Fibroblast of lung (primary cell): Measurements from ENCODE around the gene MRPL45. TPM values are rescaled to one million over a fixed set of nuclear protein-coding genes. Genes with fewer than 3 reads are reported as not detected.

ENCODE experiments used
- DNase-seq, 2 donors: peaks; one replicate each; pipeline versions ENCODE4 v3.0.0 to v3.0.0-alpha.2; 2010; ENCODE audit warnings: low read depth in 2 of 2
- H2AFZ ChIP-seq: 2 replicates; pipeline ENCODE4 v1.5.1; 2012; ENCODE audit warnings: low read length, control low read depth, inconsistent platforms
- H3K27ac ChIP-seq: 2 replicates; pipeline ENCODE4 v1.5.1; 2011; ENCODE audit warnings: low read length, control low read depth; ENCODE audit not compliant: insufficient read depth
- H3K27me3 ChIP-seq: 2 replicates; pipeline ENCODE4 v1.5.1; 2011; ENCODE audit warnings: mild to moderate bottlenecking, low read length; ENCODE audit not compliant: control insufficient read depth, insufficient read depth
- H3K36me3 ChIP-seq: 2 replicates; pipeline ENCODE4 v1.5.1; 2011; ENCODE audit warnings: low read length; ENCODE audit not compliant: control insufficient read depth, insufficient read depth
- H3K4me1 ChIP-seq: 2 replicates; pipeline ENCODE4 v1.5.1; 2011; ENCODE audit warnings: low read length; ENCODE audit not compliant: control insufficient read depth, insufficient read depth; ENCODE audit errors: extremely low read depth
- H3K4me2 ChIP-seq: 2 replicates; pipeline ENCODE4 v1.5.1; 2011; ENCODE audit warnings: low read length, control low read depth; ENCODE audit not compliant: insufficient read depth; ENCODE audit errors: extremely low read depth
- H3K4me3 ChIP-seq, 4 experiments: fragments of 200-600 bp in 1 of 4; sonication (generic) in 1 of 4; replicated peaks in 1 of 4; 2 replicates each; pipeline ENCODE4 v1.5.1; 2011 to 2016; ENCODE audit warnings: low read length in 4 of 4, low read depth in 3 of 4, mild to moderate bottlenecking in 3 of 4, control low read depth in 2 of 4, inconsistent platforms in 1 of 4, mixed read lengths in 1 of 4; ENCODE audit not compliant: insufficient read depth in 1 of 4; ENCODE audit errors: control extremely low read depth in 1 of 4
- H3K79me2 ChIP-seq: 2 replicates; pipeline ENCODE4 v1.5.1; 2012; ENCODE audit warnings: mild to moderate bottlenecking, low read length, inconsistent platforms; ENCODE audit not compliant: control insufficient read depth, insufficient read depth
- H3K9ac ChIP-seq: 2 replicates; pipeline ENCODE4 v1.5.1; 2011; ENCODE audit warnings: mild to moderate bottlenecking, low read length, control low read depth; ENCODE audit not compliant: insufficient read depth
- H3K9me3 ChIP-seq: 2 replicates; pipeline ENCODE4 v1.5.1; 2012; ENCODE audit warnings: low read depth, low read length; ENCODE audit not compliant: control insufficient read depth, insufficient read depth
- H4K20me1 ChIP-seq: 2 replicates; pipeline ENCODE4 v1.5.1; 2011; ENCODE audit warnings: low read length; ENCODE audit not compliant: control insufficient read depth, insufficient read depth; ENCODE audit errors: extremely low read depth
- CTCF ChIP-seq, 2 donors: IDR thresholded peaks in 1 of 2; conservative IDR thresholded peaks in 1 of 2; 1 replicate in 1 of 2; 2 replicates in 1 of 2; pipeline ENCODE4 v1.5.1; 2011 to 2012; ENCODE audit warnings: low read length in 2 of 2, control low read depth in 1 of 2, inconsistent platforms in 1 of 2, low read depth in 1 of 2, mild to moderate bottlenecking in 1 of 2
- EZH2 ChIP-seq: IDR thresholded peaks from 2 replicates; pipeline ENCODE4 v1.5.1; 2012; ENCODE audit warnings: low read length, control low read depth, mild to moderate bottlenecking; ENCODE audit errors: missing control alignments
- polyA plus RNA-seq, 2 donors: library from polyadenylated mRNA; depleted of rRNA in 1 of 2; stranded (reverse) in 1 of 2; unstranded in 1 of 2; fragments of >200 nt; gene quantifications; 2 replicates each; pipeline ENCODE4 v1.2.1, GENCODE V29; 2011 to 2012; ENCODE audit warnings: missing spikeins in 1 of 2
- total RNA-seq: library from RNA; depleted of rRNA; stranded (reverse); fragments of >200 nt; gene quantifications from 2 replicates; pipeline ENCODE4 v1.2.1, GENCODE V29; 2014

Gene MRPL45
- total and polyA plus RNA-seq, 2 donors (not counting 1 experiment from before 2014, with no cell fraction given) = 34.7 to 56.1 TPM

- TF ChIP-seq EZH2 (no peak), CTCF (conservative IDR thresholded peaks at IDR 0.05 in 1 of 2, IDR thresholded peaks at IDR 0.05 in 1 of 2; ENCODE audit: low read depth in 1 of 2, low read length in 2 of 2) (no peak)
- no peak for DNase-seq
- peaks cover 7% of the 10 kb centered on the region for H3K27me3 ChIP-seq
- H4K20me1 ChIP-seq = no peaks in the 10 kb centered on the region
- H3K4me1 ChIP-seq = no peaks in the 10 kb centered on the region
- H3K9me3 ChIP-seq = no peaks in the 10 kb centered on the region
- H3K36me3 ChIP-seq = no peaks in the 10 kb centered on the region
- H3K4me2 ChIP-seq = no peak overlapping the region
- H3K4me3 ChIP-seq = no peak overlapping the region
- H3K79me2 ChIP-seq = no peaks in the 10 kb centered on the region
- no peak overlapping the region for H3K9ac ChIP-seq
- H2AFZ ChIP-seq = no peak overlapping the region
- H3K27ac ChIP-seq = no peak overlapping the region
Measured at GRCh38 chr17:38345743-38346142, 48.8 kb downstream of the MRPL45 start.

- Histone ChIP-seq H4K20me1 (no peaks in the 10 kb centered on the region), H3K4me3 (no peak overlapping the region), H3K9ac (no peak overlapping the region), H2AFZ (no peak overlapping the region), H3K27me3 (peaks cover under 1% of the 10 kb centered on the region), H3K36me3 (no peaks in the 10 kb centered on the region), H3K27ac (no peak overlapping the region), H3K4me1 (no peaks in the 10 kb centered on the region), H3K4me2 (no peak overlapping the region), H3K9me3 (no peaks in the 10 kb centered on the region), H3K79me2 (peaks cover 10% of the 10 kb centered on the region)
- DNase-seq = peak; percentile 64 to 82
- TF ChIP-seq EZH2 = no peak
- TF ChIP-seq CTCF (conservative IDR thresholded peaks at IDR 0.05 in 1 of 2, IDR thresholded peaks at IDR 0.05 in 1 of 2; ENCODE audit: low read depth in 1 of 2, low read length in 2 of 2) = peak; percentile 98 to 99
Measured at GRCh38 chr17:38349097-38349730, 52.2 kb downstream of the MRPL45 start.

GRCh38 chr17:38350035-38350434, 53.1 kb downstream of the MRPL45 start:
- H3K36me3 ChIP-seq = no peaks in the 10 kb centered on the region
- H3K79me2 ChIP-seq = peaks cover 15% of the 10 kb centered on the region
- H3K27me3 ChIP-seq = no peaks in the 10 kb centered on the region
- H3K4me2 ChIP-seq = no peak overlapping the region
- no peak overlapping the region for H3K4me3 ChIP-seq
- H3K9ac ChIP-seq = no peak overlapping the region
- H3K27ac ChIP-seq = no peak overlapping the region
- DNase-seq = no peak
- H3K4me1 ChIP-seq = no peaks in the 10 kb centered on the region
- H2AFZ ChIP-seq = no peak overlapping the region
- no peak for TF ChIP-seq CTCF (conservative IDR thresholded peaks at IDR 0.05 in 1 of 2, IDR thresholded peaks at IDR 0.05 in 1 of 2; ENCODE audit: low read depth in 1 of 2, low read length in 2 of 2)
- TF ChIP-seq EZH2 = no peak
- no peaks in the 10 kb centered on the region for H3K9me3 ChIP-seq
- H4K20me1 ChIP-seq = no peaks in the 10 kb centered on the region
